Measurements from ENCODE around the gene TRIM62.
A peak's percentile ranks its signal among the peaks of the same experiment; 100 is the strongest.

Gene TRIM62

GRCh38 chr1:33181921-33182341, at the start of gene TRIM62:
TSS of gene TRIM62 (minus strand) at chr1:33182043. CDS start at chr1:33181432, 611 bp downstream.
- peak within 1 kb of the TSS; percentile 61 for H3K4me3 ChIP-seq (ENCODE audit: low read depth, low read length)

- no peak overlapping the region for H3K4me3 ChIP-seq (ENCODE audit: low read depth, low read length)
Measured at GRCh38 chr1:33231166-33231565, 49.3 kb upstream of the TRIM62 start.

DNA sequence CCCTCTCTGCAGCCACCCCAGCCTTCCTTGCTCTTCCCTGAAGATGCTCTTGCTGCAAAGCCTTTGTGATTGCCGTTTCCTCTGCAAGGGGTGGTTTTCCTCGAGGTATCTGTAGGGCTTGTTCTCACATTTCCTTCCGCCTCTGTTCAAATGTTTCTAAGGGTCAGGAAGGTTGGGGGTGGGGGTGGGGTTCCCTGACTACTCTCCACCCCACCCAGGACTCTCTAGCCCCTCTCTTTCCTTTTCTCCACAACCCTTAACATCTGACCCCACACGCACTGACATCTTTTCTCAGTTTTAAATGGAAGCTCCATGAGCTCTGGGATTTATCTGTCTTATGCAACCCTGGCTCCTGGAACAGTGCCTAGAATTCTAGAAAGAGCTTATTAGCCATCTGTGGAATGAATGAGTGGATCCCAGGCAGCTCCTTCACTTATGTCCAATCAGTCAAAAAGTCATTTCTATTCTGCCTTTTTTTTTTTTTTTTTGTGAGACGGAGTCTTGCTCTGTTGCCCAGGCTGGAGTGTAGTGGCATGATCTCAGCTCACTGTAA, 47.2 kb upstream of the TRIM62 start:
- H3K4me3 ChIP-seq (ENCODE audit: low read depth, low read length) = no peak overlapping the region

DNA sequence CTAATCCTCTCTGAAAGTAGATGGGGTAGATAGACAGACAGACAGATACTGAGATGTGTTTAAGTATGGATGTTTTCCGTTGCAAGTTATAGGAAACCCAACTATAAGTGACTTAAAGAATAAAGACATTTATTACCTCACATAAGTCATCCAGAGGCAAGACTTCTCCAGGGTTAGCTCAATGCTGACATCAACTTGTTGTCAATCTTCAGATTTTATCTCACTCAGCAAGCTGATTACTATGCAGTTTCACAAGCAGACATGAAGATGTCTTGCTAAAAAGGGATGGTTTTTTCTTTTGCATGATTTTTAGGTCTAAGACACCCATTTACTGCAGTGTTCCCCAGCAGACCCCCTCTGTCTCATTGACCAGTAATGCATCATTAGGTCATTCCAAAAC, 43.7 kb upstream of the TRIM62 start:
- H3K4me3 ChIP-seq (ENCODE audit: low read depth, low read length) = no peak overlapping the region

GRCh38 chr1:33224166-33224707, 42.4 kb upstream of the TRIM62 start:
- H3K4me3 ChIP-seq (ENCODE audit: low read depth, low read length) = no peak overlapping the region

- no peak overlapping the region for H3K4me3 ChIP-seq (ENCODE audit: low read depth, low read length)
Measured at GRCh38 chr1:33222381-33222780, 40.5 kb upstream of the TRIM62 start.

DNA sequence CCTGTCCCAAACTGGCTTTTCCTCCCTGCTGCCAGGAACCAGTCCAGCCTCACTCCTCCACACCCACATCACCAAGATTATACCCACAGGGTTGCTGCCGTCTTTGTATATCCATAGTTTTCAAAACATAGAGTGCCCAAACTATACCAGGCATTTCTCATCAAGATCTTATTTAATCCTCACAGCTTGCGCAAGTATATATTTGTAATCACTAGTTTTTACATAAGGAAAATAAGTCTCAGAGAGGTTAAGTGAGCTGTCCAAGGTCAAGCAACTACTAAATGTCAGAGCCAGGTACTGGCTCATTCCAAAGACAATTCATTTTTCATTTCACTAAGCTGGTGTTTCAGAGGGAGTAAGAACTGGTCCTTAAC, 39.5 kb upstream of the TRIM62 start:
- H3K4me3 ChIP-seq (ENCODE audit: low read depth, low read length) = no peak overlapping the region

GRCh38 chr1:33220676-33221384, 39.0 kb upstream of the TRIM62 start:
- H3K4me3 ChIP-seq (ENCODE audit: low read depth, low read length) = no peak overlapping the region

GRCh38 chr1:33219886-33220661, 38.2 kb upstream of the TRIM62 start:
- no peak overlapping the region for H3K4me3 ChIP-seq (ENCODE audit: low read depth, low read length)

DNA sequence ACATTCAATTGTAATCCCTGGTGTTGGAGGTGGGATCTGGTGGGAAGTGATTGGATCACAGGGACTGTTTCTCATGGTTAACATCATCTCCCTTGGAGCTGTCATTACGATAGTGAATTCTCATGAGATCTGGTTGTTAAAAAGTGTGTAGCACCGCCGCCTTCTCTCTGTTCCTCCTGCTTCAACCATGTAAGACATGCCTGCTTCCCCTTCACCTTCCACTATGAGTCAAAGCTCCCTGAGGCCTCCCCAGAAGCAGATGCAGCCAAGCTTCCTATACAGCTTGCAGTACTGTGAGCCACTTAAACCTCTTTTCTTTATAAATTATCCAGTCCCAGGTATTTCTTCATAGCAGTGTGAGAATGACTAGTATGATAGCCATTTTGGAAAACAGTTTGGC, 30.1 kb upstream of the TRIM62 start:
- no peak overlapping the region for H3K4me3 ChIP-seq (ENCODE audit: low read depth, low read length)

DNA sequence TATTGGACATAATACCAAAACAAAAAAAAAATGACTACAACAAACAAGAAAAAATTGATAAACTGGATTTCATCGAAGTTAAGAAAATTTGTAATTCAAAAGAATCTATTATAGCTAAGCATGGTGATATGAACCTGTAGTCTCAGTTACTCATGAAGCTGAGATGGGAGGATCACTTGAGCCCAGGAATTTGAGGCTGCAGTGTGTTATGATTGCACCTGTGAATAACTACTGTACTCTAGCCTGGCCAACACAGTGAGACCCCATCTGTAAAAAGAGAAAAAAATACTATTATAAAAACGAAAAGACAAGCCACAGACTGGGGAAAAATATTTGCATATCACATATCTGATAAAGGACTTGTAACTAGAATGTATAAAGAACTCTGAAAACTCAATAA, 24.5 kb upstream of the TRIM62 start:
- H3K4me3 ChIP-seq (ENCODE audit: low read depth, low read length) = no peak overlapping the region

- H3K4me3 ChIP-seq (ENCODE audit: low read depth, low read length) = no peak overlapping the region
Measured at GRCh38 chr1:33195556-33195955, 13.7 kb upstream of the TRIM62 start.

DNA sequence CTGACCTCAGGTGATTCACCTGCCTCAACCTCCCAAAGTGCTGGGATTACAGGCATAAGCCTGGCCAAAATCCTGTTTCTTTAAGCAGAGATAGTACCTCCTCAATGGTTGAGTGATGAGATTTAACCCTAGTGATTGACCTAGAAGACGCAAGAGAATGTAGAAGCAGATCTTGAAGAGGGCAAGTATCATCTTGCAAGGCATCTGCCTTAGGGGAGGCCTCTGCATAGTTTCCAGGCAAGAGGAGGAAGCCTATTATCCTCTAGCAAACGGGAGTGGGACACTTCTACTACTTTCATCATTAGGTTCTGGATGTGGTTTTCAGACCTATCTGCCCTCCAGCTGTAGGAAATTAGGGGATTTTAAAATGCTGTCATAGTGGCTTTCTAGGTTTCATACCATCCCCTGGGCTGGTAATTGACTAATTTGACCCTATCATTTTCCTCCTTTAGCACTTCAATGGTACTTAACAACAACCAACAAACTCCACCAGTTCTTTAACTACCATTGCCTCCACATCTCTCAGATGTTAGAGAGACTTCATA, 10.0 kb upstream of the TRIM62 start:
- H3K4me3 ChIP-seq (ENCODE audit: low read depth, low read length) = no peak overlapping the region

DNA sequence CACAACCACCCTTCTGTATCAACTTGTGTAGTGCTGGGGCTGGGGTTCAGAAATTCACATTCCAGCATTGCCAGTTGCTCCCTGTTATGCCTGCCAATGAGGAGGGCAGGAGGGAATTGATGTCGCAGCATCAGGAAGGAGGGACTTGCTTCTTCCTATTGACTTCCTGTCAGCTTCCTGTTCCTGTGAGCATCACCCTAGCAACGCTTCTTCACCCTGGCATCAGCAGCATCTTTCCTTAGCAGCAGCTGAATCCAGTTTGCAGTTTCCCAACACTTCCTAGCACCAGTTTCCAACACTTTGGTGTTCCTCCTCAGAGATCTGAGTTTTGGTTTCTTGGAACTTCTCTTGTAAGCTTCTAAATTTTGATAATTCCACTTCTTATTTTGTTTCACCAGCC, 8.9 kb upstream of the TRIM62 start:
- H3K4me3 ChIP-seq (ENCODE audit: low read depth, low read length) = no peak overlapping the region

DNA sequence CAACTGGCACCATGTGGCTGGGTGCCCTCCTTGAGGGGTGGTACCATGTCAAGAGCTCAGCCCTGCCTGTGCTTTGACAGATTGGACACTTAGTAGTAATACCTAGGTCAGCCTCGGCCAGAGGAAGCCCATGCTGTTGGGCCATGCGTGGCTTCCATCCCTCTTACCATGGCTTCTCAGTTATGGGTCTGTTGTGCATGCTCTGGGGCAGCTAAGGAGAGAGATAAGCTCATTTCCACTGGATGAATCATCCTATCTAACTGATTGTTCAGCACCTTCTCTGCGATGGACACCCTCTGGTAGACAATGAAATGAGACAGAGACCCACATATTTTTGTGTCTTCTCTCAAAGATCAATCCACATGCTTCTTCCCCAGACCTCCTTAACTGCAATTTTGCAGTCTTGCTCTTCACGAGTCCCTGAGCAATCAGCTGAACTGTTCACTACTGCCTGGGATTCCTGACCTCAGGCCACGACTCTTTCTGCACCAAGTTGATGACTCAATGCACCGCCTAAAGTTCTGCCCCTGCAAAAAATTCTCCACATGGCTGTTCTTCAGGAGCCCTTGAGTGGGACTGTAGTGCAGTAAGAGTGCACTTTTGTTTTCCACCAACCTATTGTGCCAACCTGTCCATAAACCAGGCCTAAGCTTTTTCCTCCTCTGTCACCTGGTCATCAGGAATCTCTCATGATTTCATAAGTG, 6.9 kb upstream of the TRIM62 start:
- H3K4me3 ChIP-seq (ENCODE audit: low read depth, low read length) = no peak overlapping the region

DNA sequence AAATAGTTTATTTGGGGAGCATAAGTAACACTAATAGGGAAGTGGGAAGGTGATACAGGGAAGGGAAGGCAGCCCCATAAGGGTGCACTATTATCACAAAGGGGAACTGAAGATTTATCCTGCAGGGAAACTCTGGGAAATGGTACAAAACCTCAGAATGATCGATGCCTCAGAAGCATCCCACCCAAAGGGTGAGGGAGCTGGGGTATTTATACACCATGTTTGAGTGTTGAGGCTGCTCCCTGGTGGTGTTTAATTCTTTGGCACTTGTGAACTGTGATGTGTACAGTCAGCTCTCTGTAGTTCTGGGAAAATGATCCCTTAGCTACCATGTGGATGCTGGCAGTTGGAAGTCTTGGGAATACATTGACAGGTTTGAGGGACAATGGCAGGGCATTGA, 5.1 kb upstream of the TRIM62 start:
- H3K4me3 ChIP-seq (ENCODE audit: low read depth, low read length) = no peak overlapping the region

DNA sequence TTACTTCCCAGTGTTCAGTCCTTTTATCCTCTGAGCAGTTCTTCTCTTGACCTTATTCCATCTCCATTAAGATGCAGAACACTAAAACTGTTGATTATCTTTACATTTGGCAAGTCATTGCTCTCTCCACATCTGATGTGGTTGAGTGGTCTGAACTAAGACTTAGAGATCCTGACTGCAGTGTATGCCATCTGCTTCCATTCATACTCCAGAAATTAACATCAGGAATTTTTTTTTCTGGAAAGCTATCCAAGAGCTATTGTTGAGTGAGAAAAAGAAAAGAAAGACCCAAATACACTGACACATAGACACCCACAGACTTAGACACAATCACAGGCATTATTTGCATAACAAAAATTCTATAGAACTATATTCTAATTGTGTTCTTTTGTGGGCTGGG, 3.7 kb upstream of the TRIM62 start:
- no peak overlapping the region for H3K4me3 ChIP-seq (ENCODE audit: low read depth, low read length)

DNA sequence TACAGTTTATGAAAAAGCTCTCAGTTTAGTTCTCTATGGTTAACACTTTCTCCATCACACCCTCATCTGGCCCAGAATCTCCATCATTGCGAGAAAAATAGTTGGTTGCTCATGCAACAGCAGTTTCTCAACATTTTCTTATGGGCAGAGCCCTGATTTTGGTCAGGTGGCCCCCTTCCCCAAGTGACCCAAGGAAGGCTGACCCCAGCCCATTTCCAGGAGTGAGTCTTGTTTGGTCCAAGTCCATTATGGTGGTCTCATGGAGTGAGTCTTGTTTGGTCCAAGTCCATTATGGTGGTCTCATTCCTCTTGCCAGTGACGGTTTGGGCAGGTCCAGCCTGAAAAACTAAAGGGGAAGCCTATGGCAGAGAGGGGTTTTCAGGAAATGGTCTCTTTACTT, 1.5 kb upstream of the TRIM62 start:
- H3K4me3 ChIP-seq (ENCODE audit: low read depth, low read length) = no peak overlapping the region

GRCh38 chr1:33182896-33183295, 1.1 kb upstream of the TRIM62 start:
- no peak overlapping the region for H3K4me3 ChIP-seq (ENCODE audit: low read depth, low read length)

DNA sequence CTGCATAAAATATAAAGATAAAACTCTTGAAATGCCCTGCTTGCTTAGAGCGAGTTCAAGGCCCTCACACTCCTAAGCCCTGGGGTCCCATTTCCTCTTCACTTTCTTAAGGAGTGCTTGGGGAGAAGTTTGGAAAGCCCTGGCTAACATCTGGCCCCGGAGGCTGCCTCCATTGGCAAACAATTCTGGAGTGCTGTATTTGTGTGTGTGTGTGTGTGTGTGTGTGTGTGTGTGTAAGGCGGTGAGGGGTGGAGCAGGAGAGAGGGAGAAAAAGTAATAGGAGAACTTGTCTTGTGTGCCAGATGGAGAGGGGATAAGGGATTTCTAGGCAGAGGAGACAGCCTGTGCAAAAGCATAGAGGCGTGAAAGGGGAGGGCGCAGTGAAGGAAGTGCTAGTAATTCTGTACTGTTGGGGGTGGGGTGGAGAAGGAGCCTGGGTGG, 578 bp upstream of the TRIM62 start:
- peak overlapping the region; percentile 18 for H3K4me3 ChIP-seq (ENCODE audit: low read depth, low read length)
